Transverse colon (tissue), 4 donors: ENCODE results near the gene ZDHHC6. TPM values are rescaled to one million over a fixed set of nuclear protein-coding genes. Genes with fewer than 3 reads are reported as not detected.

Experiments used
- DNase-seq: peaks from one replicate; pipeline ENCODE4 v3.0.0-alpha.2; 2019
- H3K27ac ChIP-seq, 4 donors: fragments of 200-600 bp; sonication (generic); 2 replicates each; pipeline ENCODE4 v1.5.1; 2016 to 2018; ENCODE audit warnings: inconsistent platforms in 4 of 4
- H3K27me3 ChIP-seq: fragments of 200-600 bp; sonication (generic); 2 replicates; pipeline ENCODE4 v1.5.1; 2017; ENCODE audit warnings: inconsistent platforms
- H3K36me3 ChIP-seq, 4 donors: fragments of 200-600 bp; sonication (generic); 2 replicates each; pipeline ENCODE4 v1.5.1; 2017 to 2019; ENCODE audit warnings: inconsistent platforms in 4 of 4
- H3K4me1 ChIP-seq, 4 donors: fragments of 200-600 bp; sonication (generic); 2 replicates each; pipeline ENCODE4 v1.5.1; 2017 to 2020; ENCODE audit warnings: inconsistent platforms in 4 of 4
- H3K4me3 ChIP-seq, 4 donors: fragments of 200-600 bp; sonication (generic); 1 replicate in 1 of 4; 2 replicates in 3 of 4; pipeline versions ENCODE4 v1.5.1 to v1.6.1; 2017 to 2019; ENCODE audit warnings: inconsistent platforms in 4 of 4
- H3K9me3 ChIP-seq, 2 donors: fragments of 200-600 bp; sonication (generic); 2 replicates each; pipeline ENCODE4 v1.5.1; 2017 to 2019; ENCODE audit warnings: inconsistent platforms in 2 of 2
- EP300 ChIP-seq: sonication (generic); formaldehyde crosslinking; IDR thresholded peaks from one replicate; pipeline ENCODE4 v1.6.1; 2017; ENCODE audit warnings: antibody characterized with exemption, low read depth
- POLR2A ChIP-seq: fragments of 450-650 bp; IDR thresholded peaks from one replicate; pipeline ENCODE4 v1.6.1; 2016; ENCODE audit warnings: antibody characterized with exemption, mild to moderate bottlenecking, moderate library complexity
- POLR2AphosphoS5 ChIP-seq, 3 donors: sonication (generic); formaldehyde crosslinking; IDR thresholded peaks; one replicate each; pipeline ENCODE4 v1.6.1; 2016; ENCODE audit warnings: antibody characterized with exemption in 3 of 3
- WGBS, 2 donors: methylation state at CpG; one replicate each; pipeline ENCODE4 v1.1.5; 2018; ENCODE audit warnings: low coverage in 1 of 2; 5-methylcytosine and 5-hydroxymethylcytosine counted together
- in situ Hi-C, 4 donors: fragments of 200-750 bp; cut with MboI; loops; one replicate each; pipeline versions ENCODE4 v1.15.0 to v1.15.1; 2017; ENCODE audit warnings: low sequenced_read_pairs in 3 of 4, low pct_ligation_motif_present in 1 of 4, low pct_unique_long_range_greater_than_20kb in 1 of 4
- intact Hi-C: fragments of 100-400 bp; cut with DNase I; formaldehyde crosslinking; loops from one replicate; pipeline ENCODE4 v1.15.1; 2023; ENCODE audit warnings: low total_unique reads
- total RNA-seq, 4 donors: library from RNA; depleted of rRNA; stranded (reverse); fragments of >200 nt; gene quantifications; one replicate each; pipeline ENCODE4 v1.1.0, GENCODE V29; 2016
- TF ChIP-seq, protein P1 (sequence below), 5 experiments: fragments of 200-600 bp in 3 of 5; fragments of 450-650 bp in 2 of 5; sonication (generic) in 3 of 5; IDR thresholded peaks; 1 replicate in 2 of 5; 2 replicates in 3 of 5; pipeline ENCODE4 v1.5.1; 2016 to 2017; ENCODE audit warnings: antibody characterized with exemption in 5 of 5, inconsistent platforms in 3 of 5, mild to moderate bottlenecking in 2 of 5, moderate library complexity in 1 of 5

Gene ZDHHC6
- total RNA-seq, 4 donors from 2014 or later: 13.1 to 46.4 (median 24.6) TPM

DNA sequence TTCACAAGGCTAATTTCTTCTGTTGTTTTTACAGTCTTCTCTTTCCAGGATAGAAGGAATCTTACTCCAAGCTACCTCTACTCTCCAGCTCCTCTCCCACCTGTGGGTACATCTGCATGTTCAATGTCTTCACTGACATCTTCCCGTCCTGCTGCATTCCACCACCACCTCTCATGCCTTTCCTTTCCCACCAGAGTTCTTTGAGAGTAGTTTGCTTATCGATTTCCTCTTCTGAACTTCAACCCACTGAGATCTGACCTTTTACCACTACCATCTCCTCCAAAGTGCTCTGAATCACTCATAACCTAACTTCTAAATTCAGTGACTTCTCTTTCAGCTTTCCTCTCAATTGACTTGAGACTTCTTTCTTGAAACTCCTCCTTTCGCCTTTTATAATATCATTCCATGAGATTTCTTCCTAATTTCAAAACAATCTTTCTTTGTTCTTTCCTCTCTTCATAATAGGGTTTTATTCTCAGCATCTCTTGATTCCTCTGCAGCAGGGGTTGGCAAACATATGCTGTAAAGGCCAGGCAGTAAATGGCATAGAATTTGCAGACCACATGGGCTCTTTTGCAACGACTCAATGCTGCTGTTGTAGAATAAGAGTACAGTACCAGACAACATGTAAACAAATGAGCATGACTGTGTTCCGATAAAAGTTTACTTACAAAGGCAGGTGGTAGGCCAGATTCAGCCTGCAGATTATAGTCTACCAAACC lies 50.7 kb downstream of the ZDHHC6 start:
- intact Hi-C loops: no loop called here

DNA sequence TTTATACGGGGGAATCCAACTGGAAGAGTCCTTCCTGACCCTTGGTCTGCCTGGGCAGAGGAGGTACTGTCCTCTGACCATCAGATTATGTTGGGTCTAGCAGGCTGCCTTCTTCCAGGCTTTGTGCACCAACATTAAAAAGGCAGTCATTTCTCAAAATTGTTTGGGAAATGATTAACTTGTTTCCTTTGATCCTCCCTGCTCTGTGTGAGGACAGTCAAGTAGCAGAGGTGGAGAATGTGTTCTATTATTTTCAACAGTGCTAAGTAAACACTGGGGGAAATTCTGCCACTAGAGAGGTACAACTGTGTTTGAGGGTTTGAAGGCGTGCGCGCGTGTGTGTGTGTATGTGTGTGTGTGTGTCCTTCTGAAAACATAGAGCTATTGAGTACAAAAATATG lies 52.2 kb downstream of the ZDHHC6 start:
- Histone ChIP-seq H3K36me3 (peaks cover 0 to 22% (median 6%) of the 10 kb centered on the region in 4 donors), H3K4me3 (no peak overlapping the region), H3K9me3 (no peaks in the 10 kb centered on the region), H3K27ac (peak overlapping the region; percentile 65 to 85 (median 76)), H3K4me1 (peaks cover 5 to 66% (median 43%) of the 10 kb centered on the region in 4 donors), H3K27me3 (no peaks in the 10 kb centered on the region)
- in situ Hi-C loops: no loop called here
- TF ChIP-seq POLR2A: no peak
- peak in 1 of 3 donors; percentile 7 for TF ChIP-seq POLR2AphosphoS5 (IDR thresholded peaks at IDR 0.05)
- 55 to 79% methylated on average over 4 to 5 of the region's 5 CpGs for WGBS, 2 donors
- peak; percentile 58 for DNase-seq
- intact Hi-C loops: no loop called here

More for the DNA sequence above, 50.7 kb downstream of the ZDHHC6 start:
- H3K27ac ChIP-seq: peak overlapping the region in 3 of 4 donors; percentile 10 to 75 (median 28)
- 49 to 57% methylated on average over 5 of the region's 5 CpGs for WGBS, 2 donors
- no peaks in the 10 kb centered on the region for H3K27me3 ChIP-seq
- H3K4me3 ChIP-seq: no peak overlapping the region
- DNase-seq: no peak
- TF ChIP-seq POLR2A: no peak
- no peak for TF ChIP-seq EP300
- no peak for TF ChIP-seq POLR2AphosphoS5 (IDR thresholded peaks at IDR 0.05)
- TF ChIP-seq, protein P1, sequence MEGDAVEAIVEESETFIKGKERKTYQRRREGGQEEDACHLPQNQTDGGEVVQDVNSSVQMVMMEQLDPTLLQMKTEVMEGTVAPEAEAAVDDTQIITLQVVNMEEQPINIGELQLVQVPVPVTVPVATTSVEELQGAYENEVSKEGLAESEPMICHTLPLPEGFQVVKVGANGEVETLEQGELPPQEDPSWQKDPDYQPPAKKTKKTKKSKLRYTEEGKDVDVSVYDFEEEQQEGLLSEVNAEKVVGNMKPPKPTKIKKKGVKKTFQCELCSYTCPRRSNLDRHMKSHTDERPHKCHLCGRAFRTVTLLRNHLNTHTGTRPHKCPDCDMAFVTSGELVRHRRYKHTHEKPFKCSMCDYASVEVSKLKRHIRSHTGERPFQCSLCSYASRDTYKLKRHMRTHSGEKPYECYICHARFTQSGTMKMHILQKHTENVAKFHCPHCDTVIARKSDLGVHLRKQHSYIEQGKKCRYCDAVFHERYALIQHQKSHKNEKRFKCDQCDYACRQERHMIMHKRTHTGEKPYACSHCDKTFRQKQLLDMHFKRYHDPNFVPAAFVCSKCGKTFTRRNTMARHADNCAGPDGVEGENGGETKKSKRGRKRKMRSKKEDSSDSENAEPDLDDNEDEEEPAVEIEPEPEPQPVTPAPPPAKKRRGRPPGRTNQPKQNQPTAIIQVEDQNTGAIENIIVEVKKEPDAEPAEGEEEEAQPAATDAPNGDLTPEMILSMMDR (IDR thresholded peaks at IDR 0.05): no peak
- H3K4me1 ChIP-seq: peaks cover 0 to 56% (median 35%) of the 10 kb centered on the region in 4 donors
- no peaks in the 10 kb centered on the region for H3K9me3 ChIP-seq
- peaks cover 0 to 28% (median 9%) of the 10 kb centered on the region in 4 donors for H3K36me3 ChIP-seq
- in situ Hi-C loops: no loop called here

DNA sequence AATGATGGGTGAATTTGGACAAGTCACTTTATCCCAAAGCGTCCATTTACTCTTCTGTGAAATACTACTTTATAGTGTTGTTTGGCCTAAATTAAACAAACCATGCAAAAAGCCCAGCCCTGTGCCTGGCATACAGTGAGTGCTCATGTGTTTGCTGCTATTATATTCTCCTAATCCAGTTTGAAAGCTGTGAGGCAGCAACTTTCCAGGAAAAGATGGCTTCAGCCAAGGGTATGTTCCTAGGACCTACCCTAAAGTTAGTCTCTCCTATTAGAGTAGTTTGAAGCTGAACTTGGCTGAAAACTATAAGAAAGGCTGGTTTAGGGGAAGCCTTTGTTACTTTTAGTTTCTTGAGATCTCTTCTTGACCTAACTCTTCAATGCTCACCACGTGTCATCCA lies 52.9 kb downstream of the ZDHHC6 start:
- no peak for DNase-seq
- Histone ChIP-seq H3K36me3 (peaks cover 0 to 16% (median 4%) of the 10 kb centered on the region in 4 donors), H3K4me3 (no peak overlapping the region), H3K27ac (peak overlapping the region; percentile 65 to 85 (median 76)), H3K4me1 (peaks cover 8 to 73% (median 46%) of the 10 kb centered on the region in 4 donors), H3K9me3 (no peaks in the 10 kb centered on the region), H3K27me3 (no peaks in the 10 kb centered on the region)
- 56% methylated on average over 1 to 2 of the region's 2 CpGs for WGBS, 2 donors
- intact Hi-C loops: no loop called here
- no peak for TF ChIP-seq POLR2A
- no peak for TF ChIP-seq POLR2AphosphoS5 (IDR thresholded peaks at IDR 0.05)
- TF ChIP-seq EP300: no peak
- TF ChIP-seq, protein P1 (IDR thresholded peaks at IDR 0.05): no peak
- in situ Hi-C loops: no loop called here

DNA sequence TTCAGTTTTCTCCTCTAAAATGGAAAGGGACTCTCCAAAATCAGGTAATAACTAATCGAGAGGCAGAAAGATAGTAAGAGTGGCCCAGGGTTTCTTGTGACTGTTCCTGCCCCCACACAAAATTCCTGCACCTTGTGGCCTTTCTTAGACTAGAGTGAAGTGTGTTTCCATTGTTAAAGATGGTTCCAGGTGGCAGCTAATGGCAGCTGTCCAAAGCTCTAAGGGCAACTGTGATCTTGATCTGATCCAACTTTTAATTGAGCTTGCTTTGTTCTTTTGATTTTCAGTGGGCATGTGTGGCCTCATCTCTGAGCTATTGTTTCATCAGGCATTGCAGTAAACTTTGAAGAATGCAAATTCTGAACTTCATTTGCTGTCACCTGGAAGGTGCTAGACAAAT lies 53.4 kb downstream of the ZDHHC6 start:
- in situ Hi-C loops: no loop called here
- Histone ChIP-seq H3K4me3 (no peak overlapping the region), H3K27ac (peak overlapping the region; percentile 65 to 85 (median 76)), H3K27me3 (no peaks in the 10 kb centered on the region), H3K4me1 (peaks cover 8 to 78% (median 51%) of the 10 kb centered on the region in 4 donors), H3K36me3 (peaks cover 0 to 13% (median 4%) of the 10 kb centered on the region in 4 donors), H3K9me3 (no peaks in the 10 kb centered on the region)
- DNase-seq: peak; percentile 44
- 17 to 41% methylated on average over 1 of the region's 1 CpG for WGBS, 2 donors
- intact Hi-C loops: no loop called here
- TF ChIP-seq, protein P1 (IDR thresholded peaks at IDR 0.05): no peak
- no peak for TF ChIP-seq EP300
- no peak for TF ChIP-seq POLR2A
- no peak for TF ChIP-seq POLR2AphosphoS5 (IDR thresholded peaks at IDR 0.05)
